Measurements from ENCODE around the gene MIEF2. TPM values are rescaled to one million over a fixed set of nuclear protein-coding genes. Genes with fewer than 3 reads are reported as not detected.

MIEF2 gene
- total and polyA plus RNA-seq, 2 experiments from 2014 or later: 8.8 to 26.4 TPM

DNA sequence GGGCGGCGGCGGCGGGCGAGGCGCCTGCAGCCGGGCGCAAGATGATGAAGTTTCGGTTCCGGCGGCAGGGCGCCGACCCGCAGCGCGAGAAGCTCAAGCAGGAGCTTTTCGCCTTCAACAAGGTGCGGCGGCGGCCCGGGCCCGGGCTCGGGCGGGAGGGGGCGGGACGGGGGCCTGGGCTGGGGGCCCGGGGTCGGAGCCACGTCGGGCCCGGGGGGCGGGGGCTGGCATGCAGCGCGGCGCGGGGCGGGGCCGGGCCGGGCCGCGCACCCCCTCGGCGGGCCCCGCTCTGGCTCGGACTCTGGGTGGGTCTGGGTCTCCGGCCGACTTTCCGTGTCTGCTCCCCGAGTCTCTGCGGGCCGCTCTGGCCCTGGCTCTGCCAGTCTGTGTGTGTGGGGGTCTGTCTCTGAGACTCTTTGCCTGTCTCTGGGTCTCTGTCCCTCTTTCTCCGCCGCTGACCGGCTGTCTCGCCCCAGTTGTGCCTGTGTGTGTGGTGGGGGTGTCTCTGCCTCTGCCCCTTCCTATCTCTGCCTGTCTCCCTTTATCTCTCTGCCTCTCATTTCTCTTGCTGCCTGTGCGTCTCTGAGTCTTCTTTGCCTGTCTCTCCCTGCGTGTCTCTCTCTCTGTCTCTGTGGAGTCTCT, 34.7 kb upstream of the MIEF2 start:
- DNase-seq: no peak
- peak overlapping the region; percentile 100 for H3K4me2 ChIP-seq (ENCODE audit: unreplicated experiment)
- peaks cover 17% of the 10 kb centered on the region for H3K4me1 ChIP-seq (ENCODE audit: insufficient read depth)
- H3F3A ChIP-seq (ENCODE audit: insufficient read depth): peaks cover 5% of the 10 kb centered on the region
- H3K27ac ChIP-seq: peak overlapping the region; percentile 35; the same call in 1 of the 2 replicates
- no peaks in the 10 kb centered on the region for H3K9me3 ChIP-seq (ENCODE audit: low read depth)
- H3K9me2 ChIP-seq (ENCODE audit: insufficient read depth): no peaks in the 10 kb centered on the region
- peak overlapping the region; percentile 100 for H3K4me3 ChIP-seq
- in situ Hi-C loops (cut with MboI): no loop called here
- H3K36me3 ChIP-seq (ENCODE audit: low read depth): no peaks in the 10 kb centered on the region
- H4K20me1 ChIP-seq (ENCODE audit: insufficient read depth): no peaks in the 10 kb centered on the region
- WGBS, 2 experiments (ENCODE audit: low coverage in 1 of 2, low lambda C conversion rate in 2 of 2, missing lambda C conversion rate in 2 of 2): 1% methylated on average over 18 to 23 of the region's 57 CpGs
- H3K27me3 ChIP-seq (replicated peaks; ENCODE audit: insufficient read depth): no peaks in the 10 kb centered on the region
- no peak for TF ChIP-seq EZH2phosphoT487 (IDR thresholded peaks at IDR 0.05; ENCODE audit: insufficient read depth, low read depth)
- TF ChIP-seq EZH2 (IDR thresholded peaks at IDR 0.05; ENCODE audit: insufficient read depth, poor library complexity, severe bottlenecking): no peak
- peaks cover 47% of the 10 kb centered on the region for H3K79me2 ChIP-seq (ENCODE audit: insufficient read depth)
- H2AFZ ChIP-seq: peak overlapping the region; percentile 93
- H3K9ac ChIP-seq: peak overlapping the region; percentile 89

GRCh38 chr17:18226284-18226945, 34.0 kb upstream of the MIEF2 start:
- TF ChIP-seq EZH2 (IDR thresholded peaks at IDR 0.05; ENCODE audit: insufficient read depth, poor library complexity, severe bottlenecking) (no peak), EZH2phosphoT487 (IDR thresholded peaks at IDR 0.05; ENCODE audit: insufficient read depth, low read depth) (no peak)
- H3K27ac ChIP-seq: peak overlapping the region; percentile 35; the same call in 1 of the 2 replicates
- in situ Hi-C loops (cut with MboI): no loop called here
- peaks cover 10% of the 10 kb centered on the region; the same call in 1 of the 2 replicates for H3K4me1 ChIP-seq (ENCODE audit: insufficient read depth)
- H3K36me3 ChIP-seq (ENCODE audit: low read depth): no peaks in the 10 kb centered on the region
- peak; percentile 49 for DNase-seq
- H3K27me3 ChIP-seq (replicated peaks; ENCODE audit: insufficient read depth): no peaks in the 10 kb centered on the region
- peaks cover 53% of the 10 kb centered on the region for H3K79me2 ChIP-seq (ENCODE audit: insufficient read depth)
- peak overlapping the region; percentile 89 for H3K9ac ChIP-seq
- H3K9me2 ChIP-seq (ENCODE audit: insufficient read depth): no peaks in the 10 kb centered on the region
- peaks cover 1% of the 10 kb centered on the region for H3F3A ChIP-seq (ENCODE audit: insufficient read depth)
- no peaks in the 10 kb centered on the region for H3K9me3 ChIP-seq (ENCODE audit: low read depth)
- peak overlapping the region; percentile 93 for H2AFZ ChIP-seq
- H3K4me3 ChIP-seq: peak overlapping the region; percentile 100
- 17 to 19% methylated on average over 13 to 16 of the region's 16 CpGs for WGBS, 2 experiments (ENCODE audit: low coverage in 1 of 2, low lambda C conversion rate in 2 of 2, missing lambda C conversion rate in 2 of 2)
- H4K20me1 ChIP-seq (ENCODE audit: insufficient read depth): no peaks in the 10 kb centered on the region
- H3K4me2 ChIP-seq (ENCODE audit: unreplicated experiment): peak overlapping the region; percentile 100

DNA sequence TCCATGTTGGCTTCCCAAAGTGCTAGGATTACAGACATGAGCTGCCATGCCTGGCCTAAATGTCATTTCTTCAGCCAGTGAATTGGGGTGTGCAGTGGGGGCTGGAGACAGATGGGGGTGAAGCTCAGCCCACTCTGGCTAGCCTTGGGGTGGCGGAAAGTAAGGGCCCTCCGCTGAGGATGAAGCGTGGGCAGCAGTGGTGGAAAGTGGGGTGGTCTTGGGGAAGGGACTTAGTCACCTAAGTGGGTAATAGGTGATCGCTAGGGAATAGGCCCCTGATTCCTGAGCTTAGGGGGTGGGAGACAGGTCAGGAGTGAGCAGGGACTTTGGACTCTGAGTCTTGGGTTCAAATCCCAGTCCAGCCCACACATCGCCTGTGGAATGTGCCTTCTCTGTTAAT, 32.8 kb upstream of the MIEF2 start:
- no peak for DNase-seq

DNA sequence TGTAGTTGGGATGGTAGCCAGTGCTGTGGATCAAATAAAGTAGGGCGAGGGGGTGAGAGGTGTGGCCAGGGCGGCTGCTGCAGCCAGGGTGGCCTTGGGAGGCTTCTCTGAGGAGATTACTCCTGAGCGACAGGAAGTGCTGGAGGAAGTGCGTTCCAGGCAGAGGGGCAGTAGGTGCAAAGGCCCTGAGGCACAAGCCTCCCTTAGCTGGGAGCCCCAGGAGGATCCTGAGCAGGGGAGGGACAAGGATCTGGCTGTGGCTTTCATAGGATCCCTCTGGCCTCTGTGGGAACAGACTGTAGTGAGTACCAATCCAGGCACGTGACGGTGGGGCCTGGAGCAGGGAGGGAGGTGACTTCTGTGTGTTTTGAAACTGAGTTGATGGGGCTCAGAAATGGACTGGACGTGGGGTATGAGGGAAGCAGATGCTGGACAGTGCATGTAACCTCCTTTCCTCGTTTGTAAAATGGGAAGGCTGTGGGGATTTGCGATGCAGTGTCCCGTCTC, 32.2 kb upstream of the MIEF2 start:
- 85% methylated on average over 10 of the region's 10 CpGs for WGBS, 2 experiments (ENCODE audit: low coverage in 1 of 2, low lambda C conversion rate in 2 of 2, missing lambda C conversion rate in 2 of 2)
- Histone ChIP-seq H2AFZ (no peak overlapping the region), H3K79me2 (ENCODE audit: insufficient read depth) (peaks cover 55% of the 10 kb centered on the region), H3K27ac (no peak overlapping the region), H3K9me3 (ENCODE audit: low read depth) (no peaks in the 10 kb centered on the region), H3K36me3 (ENCODE audit: low read depth) (no peaks in the 10 kb centered on the region), H3K4me3 (no peak overlapping the region), H3K9ac (no peak overlapping the region), H3K27me3 (replicated peaks; ENCODE audit: insufficient read depth) (no peaks in the 10 kb centered on the region), H4K20me1 (ENCODE audit: insufficient read depth) (no peaks in the 10 kb centered on the region), H3F3A (ENCODE audit: insufficient read depth) (no peaks in the 10 kb centered on the region), H3K4me2 (ENCODE audit: unreplicated experiment) (no peak overlapping the region), H3K4me1 (ENCODE audit: insufficient read depth) (peaks cover 10% of the 10 kb centered on the region; the same call in 1 of the 2 replicates), H3K9me2 (ENCODE audit: insufficient read depth) (no peaks in the 10 kb centered on the region)
- no peak for TF ChIP-seq EZH2 (IDR thresholded peaks at IDR 0.05; ENCODE audit: insufficient read depth, poor library complexity, severe bottlenecking)
- TF ChIP-seq EZH2phosphoT487 (IDR thresholded peaks at IDR 0.05; ENCODE audit: insufficient read depth, low read depth): no peak
- in situ Hi-C loops (cut with MboI): no loop called here
- no peak for DNase-seq

More for the DNA sequence above, 32.8 kb upstream of the MIEF2 start:
- no peaks in the 10 kb centered on the region for H3K9me3 ChIP-seq (ENCODE audit: low read depth)
- H4K20me1 ChIP-seq (ENCODE audit: insufficient read depth): no peaks in the 10 kb centered on the region
- 96 to 97% methylated on average over 5 of the region's 5 CpGs for WGBS, 2 experiments (ENCODE audit: low coverage in 1 of 2, low lambda C conversion rate in 2 of 2, missing lambda C conversion rate in 2 of 2)
- in situ Hi-C loops (cut with MboI): no loop called here
- H2AFZ ChIP-seq: no peak overlapping the region
- no peaks in the 10 kb centered on the region for H3K36me3 ChIP-seq (ENCODE audit: low read depth)
- no peak overlapping the region for H3K4me3 ChIP-seq
- TF ChIP-seq EZH2 (IDR thresholded peaks at IDR 0.05; ENCODE audit: insufficient read depth, poor library complexity, severe bottlenecking): no peak
- no peak for TF ChIP-seq EZH2phosphoT487 (IDR thresholded peaks at IDR 0.05; ENCODE audit: insufficient read depth, low read depth)
- H3K4me2 ChIP-seq (ENCODE audit: unreplicated experiment): no peak overlapping the region
- H3K9ac ChIP-seq: no peak overlapping the region
- H3K4me1 ChIP-seq (ENCODE audit: insufficient read depth): peaks cover 10% of the 10 kb centered on the region; the same call in 1 of the 2 replicates
- no peaks in the 10 kb centered on the region for H3F3A ChIP-seq (ENCODE audit: insufficient read depth)
- H3K79me2 ChIP-seq (ENCODE audit: insufficient read depth): peaks cover 55% of the 10 kb centered on the region
- H3K27ac ChIP-seq: no peak overlapping the region
- no peaks in the 10 kb centered on the region for H3K9me2 ChIP-seq (ENCODE audit: insufficient read depth)
- H3K27me3 ChIP-seq (replicated peaks; ENCODE audit: insufficient read depth): no peaks in the 10 kb centered on the region

Measured in GM23248 (cell line).